HepG2 (cell line): Measurements from ENCODE around the gene MICALL2. TPM values are rescaled to one million over a fixed set of nuclear protein-coding genes. Genes with fewer than 3 reads are reported as not detected.

Experiments
- BCL3 ChIP-seq: sonication (generic); formaldehyde crosslinking; IDR thresholded peaks from 2 replicates; pipeline ENCODE4 v1.5.1; 2020; ENCODE audit warnings: mild to moderate bottlenecking, missing genetic modification reagents, moderate library complexity
- CTCF ChIP-seq: sonication (generic); formaldehyde crosslinking; IDR thresholded peaks from 2 replicates; pipeline ENCODE4 v1.5.0; 2020; ENCODE audit warnings: mild to moderate bottlenecking, missing genetic modification reagents, moderate library complexity
- E2F5 ChIP-seq: sonication (generic); formaldehyde crosslinking; conservative IDR thresholded peaks from 2 replicates; pipeline ENCODE4 v1.4.0; 2020; ENCODE audit warnings: missing genetic modification reagents
- GPBP1L1 ChIP-seq: sonication (generic); formaldehyde crosslinking; IDR thresholded peaks from 2 replicates; pipeline ENCODE4 v1.5.0; 2020; ENCODE audit warnings: mild to moderate bottlenecking, missing genetic modification reagents
- HINFP ChIP-seq: sonication (generic); formaldehyde crosslinking; IDR thresholded peaks from 2 replicates; pipeline ENCODE4 v1.4.0; 2020; ENCODE audit warnings: low read depth, mild to moderate bottlenecking, missing genetic modification reagents
- KDM3A ChIP-seq: IDR thresholded peaks from 2 replicates; pipeline ENCODE4 v1.6.1; 2018; ENCODE audit warnings: low read depth, missing compliant biosample characterization
- KLF9 ChIP-seq: IDR thresholded peaks from 2 replicates; pipeline ENCODE4 v1.6.1; 2016; ENCODE audit warnings: low read depth
- LRRFIP1 ChIP-seq: sonication (generic); formaldehyde crosslinking; conservative IDR thresholded peaks from 2 replicates; pipeline ENCODE4 v1.4.0; 2020; ENCODE audit warnings: missing genetic modification reagents
- NFKB2 ChIP-seq: sonication (generic); formaldehyde crosslinking; IDR thresholded peaks from 2 replicates; pipeline ENCODE4 v1.4.0; 2020; ENCODE audit warnings: missing genetic modification reagents, borderline replicate concordance
- PITX1 ChIP-seq: sonication (generic); formaldehyde crosslinking; IDR thresholded peaks from 2 replicates; pipeline ENCODE4 v1.5.1; 2020; ENCODE audit warnings: mild to moderate bottlenecking, missing genetic modification reagents
- SRY ChIP-seq: sonication (generic); formaldehyde crosslinking; IDR thresholded peaks from 2 replicates; pipeline ENCODE4 v1.8.0; 2022; ENCODE audit warnings: mild to moderate bottlenecking, missing genetic modification reagents
- STAT5B ChIP-seq: sonication (generic); formaldehyde crosslinking; IDR thresholded peaks from 2 replicates; pipeline ENCODE4 v1.4.0; 2020; ENCODE audit warnings: missing genetic modification reagents
- TARDBP ChIP-seq: sonication (generic); formaldehyde crosslinking; IDR thresholded peaks from 2 replicates; pipeline ENCODE4 v1.8.0; 2022; ENCODE audit warnings: mild to moderate bottlenecking, missing genetic modification reagents
- ZNF24 ChIP-seq: fragments of 450-650 bp; IDR thresholded peaks from 2 replicates; pipeline ENCODE4 v1.6.1; 2017; ENCODE audit warnings: antibody characterized with exemption, mild to moderate bottlenecking
- ZNF264 ChIP-seq: sonication (generic); formaldehyde crosslinking; IDR thresholded peaks from 2 replicates; pipeline ENCODE4 v1.4.0; 2020; ENCODE audit warnings: missing genetic modification reagents
- ZNF292 ChIP-seq: sonication (generic); formaldehyde crosslinking; IDR thresholded peaks from 2 replicates; pipeline ENCODE4 v1.8.1; 2022; ENCODE audit warnings: mild to moderate bottlenecking, low read depth, missing genetic modification reagents, borderline replicate concordance
- ZNF296 ChIP-seq: sonication (generic); formaldehyde crosslinking; conservative IDR thresholded peaks from 2 replicates; pipeline ENCODE4 v1.5.0; 2020; ENCODE audit warnings: mild to moderate bottlenecking, missing genetic modification reagents
- ZNF329 ChIP-seq: sonication (generic); formaldehyde crosslinking; IDR thresholded peaks from 2 replicates; pipeline ENCODE4 v1.9.0; 2021; ENCODE audit warnings: low read depth, mild to moderate bottlenecking, missing genetic modification reagents
- ZNF33A ChIP-seq: sonication (generic); formaldehyde crosslinking; IDR thresholded peaks from 2 replicates; pipeline ENCODE4 v1.5.1; 2020; ENCODE audit warnings: missing genetic modification reagents, mild to moderate bottlenecking, moderate library complexity, borderline replicate concordance
- polyA plus RNA-seq, 8 experiments: library from polyadenylated mRNA; depleted of rRNA in 3 of 8; stranded (reverse) in 7 of 8; unstranded in 1 of 8; fragments of >200 nt; fragmentation: Illumina TruSeq in 4 of 8; extraction: Trizol in 4 of 8; gene quantifications; 2 replicates each; pipeline versions ENCODE4 v1.2.1 to v1.2.3, GENCODE V29; 2011 to 2016; ENCODE audit warnings: low read depth in 4 of 8, missing spikeins in 1 of 8, mixed read lengths in 1 of 8; ENCODE audit not compliant: insufficient read depth in 1 of 8
- total RNA-seq, 5 experiments: library from RNA; depleted of rRNA; stranded (reverse); fragments of >200 nt; fragmentation: Illumina TruSeq; extraction: Trizol; gene quantifications; 2 replicates each; pipeline ENCODE4 v1.2.3, GENCODE V29; 2016; ENCODE audit warnings: low read depth in 1 of 5

The MICALL2 gene
- total and polyA plus RNA-seq, 2 of the 13 experiments (the other 11 are each of a cell fraction or from before 2014, with no cell fraction given): 5.8 to 12.4 TPM

- TF ChIP-seq GPBP1L1: no peak
- no peak for TF ChIP-seq NFKB2 (CRISPR knock-in tag)
- TF ChIP-seq ZNF292 (CRISPR knock-in tag): peak; percentile 79; the same call in 1 of the 2 replicates
- TF ChIP-seq HINFP: peak; percentile 30; the same call in 1 of the 2 replicates
- no peak for TF ChIP-seq BCL3
- TF ChIP-seq PITX1: peak; percentile 35
- TF ChIP-seq ZNF296: peak; percentile 42; the same call in 1 of the 2 replicates
- TF ChIP-seq SRY (CRISPR knock-in tag): no peak
- TF ChIP-seq TARDBP (CRISPR knock-in tag): peak; percentile 48; the same call in 1 of the 2 replicates
- 0 out of 2 replicates have a peak, but pooled peaks have one; percentile 18 for TF ChIP-seq KDM3A (CRISPR knock-in tag)
- peak; percentile 24; the same call in 1 of the 2 replicates for TF ChIP-seq CTCF
- no peak for TF ChIP-seq STAT5B (CRISPR knock-in tag)
- TF ChIP-seq ZNF24: 0 out of 2 replicates have a peak, but pooled peaks have one; percentile 74
- no peak; the same call in 1 of the 2 replicates for TF ChIP-seq KLF9 (CRISPR knock-in tag)
- TF ChIP-seq ZNF264: no peak
- no peak for TF ChIP-seq E2F5 (CRISPR knock-in tag)
- TF ChIP-seq ZNF329 (CRISPR knock-in tag): 0 out of 2 replicates have a peak, but pooled peaks have one; percentile 22
- no peak for TF ChIP-seq ZNF33A (CRISPR knock-in tag)
- TF ChIP-seq LRRFIP1 (CRISPR knock-in tag): no peak
Observed at GRCh38 chr7:1460821-1461645, 1.8 kb upstream of the MICALL2 start (continued).
